Measurements from ENCODE around the gene TCF7L2.

Gene TCF7L2

GRCh38 chr10:113128450-113129070 lies 178.5 kb downstream of the TCF7L2 start:
- DNase-seq, result no peak

DNA sequence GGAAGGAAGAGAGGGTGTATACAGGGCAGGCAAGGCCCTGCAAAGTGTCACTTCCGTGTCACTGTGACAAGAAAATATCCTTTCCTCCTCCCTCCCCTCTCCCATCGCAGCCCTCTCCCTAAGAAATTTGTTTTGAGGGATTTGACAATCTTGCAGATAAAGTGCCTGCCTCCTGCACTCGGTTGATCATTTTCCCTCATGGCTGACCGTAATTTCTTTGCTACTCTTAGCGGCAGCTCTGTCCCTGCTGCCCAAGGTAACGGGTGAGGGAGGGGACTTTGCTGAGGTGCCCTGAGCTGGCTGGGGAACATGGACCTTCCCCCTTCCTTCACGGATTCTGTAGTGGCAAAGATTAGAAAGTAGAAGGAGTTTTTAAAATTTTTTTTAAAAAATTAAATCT lies 179.1 kb downstream of the TCF7L2 start:
- DNase-seq, result no peak

GRCh38 chr10:113130014-113130641 lies 180.1 kb downstream of the TCF7L2 start:
- DNase-seq, result no peak

DNA sequence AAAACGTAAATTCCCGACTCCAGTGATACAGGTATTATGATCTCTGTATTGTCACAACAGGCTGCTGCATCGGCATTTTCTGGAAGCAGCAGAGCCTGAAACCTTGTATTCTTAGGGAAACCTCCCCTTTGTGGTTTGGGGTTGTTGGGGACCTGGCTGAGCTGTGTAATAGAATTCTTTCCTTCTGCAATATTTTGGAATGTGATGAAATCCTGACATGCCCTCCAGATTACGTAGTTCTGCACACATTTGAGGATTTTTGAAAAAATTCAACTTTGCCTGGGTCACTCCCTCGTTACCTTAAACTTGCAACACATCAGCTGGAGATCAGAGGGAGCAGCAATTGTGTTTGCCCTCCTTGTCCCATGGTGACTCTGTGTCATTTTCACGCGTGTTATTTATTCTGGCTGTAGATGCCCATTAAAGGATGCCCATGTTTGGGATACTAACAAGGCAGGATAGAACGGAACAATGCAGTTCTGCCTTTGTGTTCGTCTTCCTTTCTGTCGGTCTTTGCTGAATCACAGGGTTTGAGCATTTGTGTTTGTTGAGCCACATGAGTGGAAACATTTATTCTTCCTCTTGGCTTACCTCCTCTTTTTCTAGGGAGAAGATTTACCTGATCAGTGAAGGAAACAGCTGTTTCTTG lies 181.7 kb downstream of the TCF7L2 start:
- no peak for DNase-seq

DNA sequence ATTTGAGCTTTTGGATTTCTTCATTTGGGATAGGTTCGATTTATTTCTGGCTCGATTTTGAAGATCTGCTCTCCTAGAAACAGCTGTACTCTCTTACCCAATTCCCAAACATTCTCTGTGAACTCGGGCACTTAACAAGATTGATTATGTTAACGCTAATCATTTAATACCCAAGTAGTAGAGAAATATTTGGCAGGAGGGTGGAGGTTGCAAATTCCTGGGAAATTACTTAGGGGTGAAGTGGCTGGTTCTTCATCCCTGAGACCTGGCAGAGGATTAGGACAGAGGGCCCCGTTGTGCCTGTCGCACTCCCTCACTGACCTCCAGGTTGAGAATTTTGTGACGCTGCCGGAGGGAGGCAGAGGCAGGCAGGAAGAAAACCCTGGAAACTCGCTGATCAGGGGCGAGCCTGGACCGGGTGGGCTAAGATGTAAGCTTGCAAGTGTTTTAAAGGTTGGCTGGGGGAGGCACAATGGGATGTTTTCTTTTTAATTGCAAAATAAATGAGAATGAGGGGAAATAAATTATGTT lies 182.6 kb downstream of the TCF7L2 start:
- no peak for DNase-seq

DNA sequence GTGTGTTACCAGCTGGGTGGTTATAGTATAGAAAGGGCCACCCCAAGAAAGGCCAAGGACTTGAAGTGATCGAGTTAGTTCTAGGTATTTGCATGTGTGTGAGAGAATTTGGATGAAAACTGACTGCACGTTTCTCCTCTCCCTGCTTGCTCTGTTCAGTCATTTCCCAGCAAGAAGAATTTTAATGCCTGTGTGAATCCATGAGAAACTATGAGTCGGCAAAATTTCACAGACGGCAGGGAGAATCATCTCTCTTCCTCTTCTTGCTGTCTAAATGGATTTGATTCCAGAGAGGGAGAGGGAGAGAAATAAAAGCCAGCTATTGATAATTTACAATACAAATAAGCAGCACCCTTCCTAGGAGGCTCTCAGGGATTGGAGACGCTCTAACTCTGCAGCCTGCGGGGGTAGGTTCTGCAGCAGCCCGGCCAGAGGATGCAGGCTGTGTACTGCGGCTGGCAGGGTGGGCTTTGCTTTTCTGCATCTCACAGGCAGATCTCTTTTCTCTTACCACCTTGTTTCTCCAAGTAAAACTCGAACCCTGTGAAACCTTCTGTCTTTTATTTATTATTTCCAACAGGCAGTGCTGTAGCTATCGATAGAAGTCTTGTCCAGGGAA lies 183.6 kb downstream of the TCF7L2 start:
- no peak for DNase-seq

GRCh38 chr10:113135025-113135424 lies 185.0 kb downstream of the TCF7L2 start:
- DNase-seq, result no peak

DNA sequence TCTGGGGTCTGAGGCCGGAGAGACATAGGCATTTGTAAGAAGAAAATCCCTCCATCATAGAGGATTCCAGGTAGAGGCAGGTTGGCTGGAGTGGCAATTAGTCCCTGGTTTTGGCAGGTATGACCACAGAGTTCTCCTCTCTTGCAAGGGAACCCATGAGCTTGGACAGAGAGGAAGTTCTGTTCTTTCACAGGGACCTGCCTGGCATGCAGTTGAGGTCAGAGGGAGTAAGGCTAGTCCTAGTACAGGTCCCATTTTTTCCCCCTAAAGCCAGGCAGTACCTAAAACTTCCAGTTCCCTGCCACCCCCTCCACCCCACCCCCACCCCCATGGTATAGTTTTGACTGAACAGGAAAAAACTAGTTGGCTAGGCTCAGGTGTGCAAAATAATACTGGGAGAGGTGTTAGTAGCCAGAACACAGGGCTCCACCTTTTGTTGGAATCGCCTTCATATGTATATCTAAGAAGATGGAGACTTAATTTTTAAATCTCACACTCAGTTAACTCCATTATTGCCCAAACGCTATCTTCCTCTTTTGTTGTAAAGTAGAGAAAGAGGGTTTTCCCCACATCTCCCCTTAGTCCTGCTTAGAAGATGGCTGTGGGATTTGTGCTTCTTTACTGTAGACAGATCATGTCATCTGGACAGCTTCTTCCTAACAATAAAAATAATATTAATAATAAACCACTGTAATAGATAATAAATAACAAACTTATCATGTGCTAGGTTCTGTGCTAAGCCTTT lies 188.1 kb downstream of the TCF7L2 start:
- no peak for DNase-seq

DNA sequence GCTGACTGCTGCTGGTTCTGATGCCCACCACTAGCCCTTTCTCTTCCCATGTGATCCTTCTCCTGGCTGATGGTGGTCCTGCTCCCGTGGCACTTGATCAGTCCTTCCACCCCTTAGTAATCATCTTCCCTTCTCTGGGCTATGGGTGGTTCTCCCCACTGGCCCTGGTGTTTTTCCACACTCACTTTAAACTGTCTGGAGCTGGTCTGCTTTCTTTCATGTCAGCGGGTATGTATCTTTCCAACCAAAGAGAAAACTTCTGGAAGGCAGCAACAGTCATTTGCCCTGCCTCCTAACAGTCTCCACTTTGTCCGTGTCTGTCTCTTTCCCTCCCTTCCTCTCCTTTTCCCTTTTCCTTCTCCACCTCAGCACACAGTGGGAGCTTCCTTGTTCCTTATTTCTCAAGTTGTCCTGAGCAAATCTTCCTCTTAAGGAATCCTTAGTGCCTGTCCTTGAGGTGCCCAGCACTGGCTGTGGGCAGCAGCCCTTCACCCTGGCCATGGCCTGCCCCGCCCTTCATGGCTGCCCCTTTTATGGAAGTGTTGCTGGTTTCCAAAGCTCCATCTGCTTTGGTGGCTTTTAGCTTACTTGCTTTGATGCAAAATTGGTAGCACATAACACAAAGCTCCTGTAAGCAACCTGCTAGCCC lies 189.0 kb downstream of the TCF7L2 start:
- DNase-seq, result no peak

GRCh38 chr10:113139699-113140098 lies 189.7 kb downstream of the TCF7L2 start:
- DNase-seq, result no peak

- DNase-seq, result no peak
These were observed 190.3 kb downstream of the TCF7L2 start for GRCh38 chr10:113140143-113141011.

- DNase-seq, result no peak
These were observed 192.7 kb downstream of the TCF7L2 start for GRCh38 chr10:113142601-113143362.

DNA sequence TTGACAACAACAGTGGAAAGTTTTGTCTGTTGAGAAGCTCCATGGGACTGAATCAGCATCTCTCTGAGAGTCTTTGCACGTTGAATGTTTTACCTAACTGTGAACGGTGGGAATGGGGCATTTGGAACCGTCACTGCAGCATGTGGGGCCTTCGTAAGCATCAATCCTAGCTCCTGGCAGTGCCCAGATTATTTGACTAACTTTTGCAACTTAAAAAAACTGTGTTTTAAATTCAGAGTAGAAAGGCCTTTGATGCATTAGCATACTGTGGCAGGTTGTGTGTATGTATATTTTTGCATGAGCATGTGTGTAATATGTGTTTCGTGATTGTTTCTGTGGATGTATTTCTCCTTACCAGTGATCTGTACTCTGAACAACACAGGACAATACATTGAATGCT lies 194.5 kb downstream of the TCF7L2 start:
- DNase-seq, result no peak

DNA sequence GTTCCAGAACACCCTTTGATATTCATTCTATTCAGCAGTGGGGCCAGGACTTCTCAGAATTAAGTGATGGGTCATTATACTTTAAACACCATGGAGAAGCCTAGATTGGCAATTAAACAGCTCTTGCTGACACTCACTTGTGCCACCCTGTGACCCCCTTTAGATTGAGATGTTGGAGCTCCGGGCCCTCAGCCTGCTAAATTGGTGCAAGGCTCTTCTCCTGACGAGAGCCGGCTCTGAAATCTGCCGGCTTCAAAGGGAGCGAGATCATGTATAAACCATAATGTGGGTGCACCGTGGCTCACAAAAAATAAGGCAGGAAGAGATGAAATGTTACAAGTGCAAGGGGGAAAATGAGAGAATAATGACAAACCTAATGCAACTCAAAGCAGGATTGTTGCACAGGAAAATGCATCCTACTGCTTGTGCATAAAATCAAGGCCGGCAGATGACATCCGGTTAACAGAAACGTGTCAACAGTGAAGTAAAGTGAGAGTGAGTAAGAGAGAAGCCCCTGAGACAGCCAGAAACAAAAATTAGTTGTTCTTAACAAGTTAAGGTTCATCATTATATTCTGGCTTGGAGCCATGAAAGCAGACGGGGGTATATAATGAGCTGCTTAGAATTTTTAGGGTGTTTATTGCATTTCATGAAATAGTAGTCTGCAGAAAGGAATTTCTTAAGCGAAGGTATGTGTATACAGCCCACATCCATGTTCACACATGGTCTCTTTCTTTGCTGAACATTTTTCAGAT lies 198.2 kb downstream of the TCF7L2 start:
- no peak for DNase-seq

GRCh38 chr10:113148901-113149300 lies 198.9 kb downstream of the TCF7L2 start:
- no peak for DNase-seq

GRCh38 chr10:113149626-113150025 lies 199.6 kb downstream of the TCF7L2 start:
- no peak for DNase-seq

GRCh38 chr10:113151190-113151666 lies 201.2 kb downstream of the TCF7L2 start:
- DNase-seq, result no peak

DNA sequence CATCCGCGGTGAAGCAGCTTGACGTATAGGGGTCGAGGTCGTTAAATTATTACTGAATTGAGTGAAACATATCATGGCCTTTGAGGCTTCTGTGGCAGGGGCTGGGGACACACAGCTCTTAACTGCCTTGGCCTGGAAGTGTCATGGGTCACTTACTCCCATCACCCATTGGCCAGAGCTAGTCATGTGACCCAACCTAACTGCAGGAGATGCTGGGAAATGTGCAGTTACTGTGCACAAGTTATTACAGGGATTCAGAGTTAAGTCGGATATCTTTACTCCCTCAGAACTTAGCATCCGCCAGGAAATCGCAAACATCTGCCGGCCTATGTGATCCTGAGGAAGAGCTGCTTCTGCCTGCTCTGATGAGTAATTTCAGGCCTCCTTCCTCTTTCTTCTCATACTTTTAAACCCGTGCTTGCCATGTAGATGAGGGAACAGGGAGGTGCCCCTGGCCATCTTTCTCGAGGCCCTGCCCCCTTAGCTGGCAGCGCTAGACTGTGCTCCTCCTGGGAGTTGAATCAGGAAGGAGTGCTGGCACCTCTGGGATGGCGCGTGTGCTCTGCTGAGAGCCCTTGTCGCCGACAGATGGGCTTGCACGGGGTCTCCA lies 203.6 kb downstream of the TCF7L2 start:
- DNase-seq, result no peak

- no peak for DNase-seq
These were observed 207.4 kb downstream of the TCF7L2 start for GRCh38 chr10:113157441-113157840.

All from activated CD8-positive, alpha-beta memory T cell treated with anti-CD3 and anti-CD28 coated beads, Interleukin-2, amount 50 U/mL, for 48 hours (primary cell).